GM18505 (cell line): ENCODE measurements around the gene MBOAT2.

ENCODE experiments used
- ATAC-seq: cut with Tn5 transposase; IDR thresholded peaks from one replicate; pipeline ENCODE4 v1.9.1; 2021; ENCODE audit not compliant: unreplicated experiment
- POLR2A ChIP-seq: IDR thresholded peaks from 4 replicates; pipeline ENCODE4 v1.6.1; 2011; ENCODE audit warnings: borderline replicate concordance; ENCODE audit not compliant: insufficient read depth, insufficient read length; ENCODE audit errors: extremely low read depth

Gene MBOAT2

DNA sequence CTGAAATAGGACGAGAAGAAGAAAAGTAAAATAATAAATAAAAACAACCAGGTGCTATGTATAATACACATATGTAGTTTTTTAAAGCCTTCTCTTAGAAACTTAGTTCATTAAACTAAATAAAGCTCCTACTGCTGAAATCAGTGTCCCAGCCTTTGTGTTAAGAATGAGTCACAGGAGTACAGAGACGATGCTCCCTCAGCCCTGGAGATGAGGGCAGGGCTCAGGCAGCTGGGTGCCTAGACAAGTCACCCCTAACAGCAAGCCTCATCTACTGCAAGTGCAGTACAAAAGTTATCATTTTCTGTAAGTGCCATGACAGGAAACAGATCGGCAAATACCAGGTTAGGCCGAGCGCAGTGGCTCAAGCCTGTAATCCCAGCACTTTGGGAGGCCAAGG, 184.3 kb downstream of the MBOAT2 start:
- TF ChIP-seq POLR2A = no peak
- ATAC-seq = no peak

DNA sequence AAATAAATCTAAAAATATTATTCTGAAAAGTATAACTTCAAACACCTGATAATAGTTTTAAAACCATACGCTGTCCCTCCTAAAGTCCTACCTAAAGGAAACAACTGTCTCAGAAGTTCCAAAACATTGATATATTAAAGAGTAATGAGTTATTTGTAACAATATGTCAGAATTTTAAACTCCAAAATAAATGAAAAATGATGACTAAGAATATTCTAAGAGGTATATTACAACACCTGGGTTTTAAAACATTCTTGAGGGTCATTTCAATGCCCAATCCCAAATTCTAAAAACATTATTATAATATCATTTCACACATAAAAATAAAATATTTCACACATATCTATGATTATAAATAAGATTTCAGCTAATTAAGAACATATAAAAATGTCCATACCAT, 186.3 kb downstream of the MBOAT2 start:
- no peak for TF ChIP-seq POLR2A
- ATAC-seq = no peak

DNA sequence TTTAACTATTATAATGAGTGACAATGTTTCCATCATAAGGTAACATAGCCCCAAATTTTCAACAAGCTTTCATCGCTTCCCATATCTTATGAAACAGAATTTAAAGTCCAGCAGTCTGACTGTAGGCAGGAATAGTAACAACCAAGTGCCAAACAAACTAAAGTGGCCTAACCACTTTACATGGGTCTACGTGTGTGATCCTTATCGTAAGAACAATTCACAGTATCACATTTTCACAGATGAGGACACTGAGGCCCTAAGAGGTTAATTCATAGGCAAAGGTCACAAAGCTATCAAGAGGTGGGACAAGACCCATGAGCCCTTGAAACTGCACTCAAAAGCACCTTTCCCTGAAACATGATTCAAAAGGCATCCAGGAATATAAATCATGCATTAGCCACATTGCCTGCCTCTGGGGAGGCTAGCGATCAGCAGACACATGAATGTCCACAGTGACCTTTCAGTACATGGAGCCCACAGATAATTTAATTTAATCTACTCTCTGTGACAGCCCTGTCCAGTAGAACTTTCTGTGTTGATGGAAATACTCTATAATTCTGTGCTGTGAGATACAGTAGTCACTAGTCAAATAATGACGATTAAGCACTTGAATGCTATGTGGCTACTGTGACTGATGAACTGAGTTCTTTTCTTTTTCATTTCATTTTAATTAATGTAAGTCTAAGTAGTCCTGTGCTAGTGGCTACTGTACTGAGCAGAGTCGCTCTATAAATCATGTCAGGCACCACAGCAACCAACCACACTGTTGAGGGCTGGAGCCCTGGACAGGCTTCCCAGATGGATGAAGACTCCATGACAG, 196.4 kb downstream of the MBOAT2 start:
- ATAC-seq = no peak
- no peak for TF ChIP-seq POLR2A

DNA sequence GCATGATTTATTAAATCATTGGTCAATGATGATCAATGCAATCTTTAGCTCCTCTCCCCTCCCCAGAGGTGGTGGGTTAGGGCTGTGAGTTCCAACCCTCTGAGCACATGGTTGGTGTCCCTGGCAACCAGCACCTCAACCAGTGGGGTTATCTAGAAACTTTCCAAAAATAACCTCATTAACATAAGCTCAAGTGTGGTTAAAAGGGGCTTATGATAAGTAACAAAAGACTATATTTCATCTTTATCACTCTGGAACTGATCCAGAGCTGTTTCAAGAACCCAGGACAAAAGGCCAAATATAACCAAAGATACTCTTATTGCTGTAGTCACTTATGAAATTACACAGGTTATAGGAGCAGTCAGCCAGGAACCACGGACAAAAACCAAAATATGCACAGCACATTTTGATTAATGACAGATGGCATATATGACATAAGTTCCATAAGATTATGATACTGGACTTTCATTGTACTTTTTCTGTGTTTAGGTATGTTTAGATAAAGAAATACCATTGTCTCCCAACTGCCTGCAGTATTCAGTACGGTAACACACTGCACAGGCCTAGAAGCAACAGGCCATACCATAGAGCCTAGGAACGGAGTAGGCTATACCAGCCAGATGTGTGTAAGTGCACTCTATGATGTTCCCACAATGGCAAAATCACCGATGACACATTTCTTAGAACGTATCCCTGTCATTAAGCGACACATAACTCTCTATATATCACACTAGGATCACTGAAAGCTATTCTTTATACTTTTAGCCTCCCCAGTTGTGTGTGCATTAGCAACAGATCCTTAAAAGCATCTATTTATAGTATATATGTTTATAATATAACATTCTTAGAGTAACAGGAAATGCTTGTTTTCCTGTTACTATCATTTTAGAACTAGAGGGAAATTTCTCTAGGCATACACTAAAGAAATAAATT, 197.9 kb downstream of the MBOAT2 start:
- no peak for TF ChIP-seq POLR2A
- ATAC-seq = no peak

DNA sequence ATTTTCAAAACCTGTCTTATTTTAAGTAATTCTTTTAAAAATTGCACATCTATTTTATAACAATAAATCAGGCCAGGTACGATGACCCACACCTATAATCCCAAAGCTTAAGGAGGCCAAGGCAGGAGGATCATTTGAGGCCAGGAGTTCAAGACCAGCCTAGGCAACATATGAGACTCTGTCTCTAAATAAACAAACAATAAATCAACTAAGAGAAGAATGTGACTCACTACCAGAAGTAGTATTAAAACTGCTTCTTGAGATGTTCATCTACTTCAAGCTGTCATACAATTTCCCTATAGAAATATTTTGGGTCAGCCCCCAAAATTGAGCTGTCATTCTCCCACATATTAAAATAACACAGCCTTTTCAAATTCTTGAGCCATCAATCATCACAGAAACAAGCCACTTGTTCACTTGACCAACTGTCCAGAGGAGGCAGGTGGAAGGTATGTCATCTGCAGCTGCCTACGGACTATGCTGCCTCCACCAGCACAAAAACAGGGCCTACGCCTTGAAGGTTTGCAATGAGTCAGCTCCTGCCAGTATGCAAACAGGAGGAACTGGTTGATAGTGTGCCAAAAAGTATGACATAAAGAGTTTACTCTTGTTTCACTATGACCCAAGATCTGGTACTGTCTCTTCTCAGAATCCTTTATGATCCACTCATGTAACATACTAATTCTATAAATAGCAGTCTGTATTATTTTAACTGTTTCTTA, 199.7 kb downstream of the MBOAT2 start:
- peak; percentile 97 for ATAC-seq
- TF ChIP-seq POLR2A = no peak

DNA sequence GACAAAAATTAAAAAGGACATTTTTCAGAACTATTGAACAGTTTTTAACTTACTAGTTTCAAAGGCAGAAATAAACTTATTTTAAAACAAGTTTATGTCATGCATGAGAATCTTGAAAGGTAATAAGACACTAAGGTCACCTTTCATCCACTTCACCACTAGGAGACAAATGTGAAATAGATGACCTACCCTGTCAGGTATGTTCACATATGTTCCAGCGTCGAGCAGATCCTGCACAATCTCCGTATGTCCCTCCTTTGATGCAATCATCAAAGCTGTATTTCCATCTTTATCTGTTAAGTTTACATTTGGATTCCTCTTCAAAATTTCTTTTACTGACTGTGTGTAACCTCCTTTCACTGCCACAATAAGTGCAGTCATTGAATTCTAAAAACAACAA, 200.7 kb downstream of the MBOAT2 start:
- ATAC-seq = no peak
- no peak for TF ChIP-seq POLR2A
